ENCODE results near the gene SNUPN. TPM values are rescaled to one million over a fixed set of nuclear protein-coding genes. Genes with fewer than 3 reads are reported as not detected.
A peak's percentile ranks its signal among the peaks of the same experiment; 100 is the strongest.

The SNUPN gene
- polyA plus RNA-seq, 1 experiment: 36.6 TPM

DNA sequence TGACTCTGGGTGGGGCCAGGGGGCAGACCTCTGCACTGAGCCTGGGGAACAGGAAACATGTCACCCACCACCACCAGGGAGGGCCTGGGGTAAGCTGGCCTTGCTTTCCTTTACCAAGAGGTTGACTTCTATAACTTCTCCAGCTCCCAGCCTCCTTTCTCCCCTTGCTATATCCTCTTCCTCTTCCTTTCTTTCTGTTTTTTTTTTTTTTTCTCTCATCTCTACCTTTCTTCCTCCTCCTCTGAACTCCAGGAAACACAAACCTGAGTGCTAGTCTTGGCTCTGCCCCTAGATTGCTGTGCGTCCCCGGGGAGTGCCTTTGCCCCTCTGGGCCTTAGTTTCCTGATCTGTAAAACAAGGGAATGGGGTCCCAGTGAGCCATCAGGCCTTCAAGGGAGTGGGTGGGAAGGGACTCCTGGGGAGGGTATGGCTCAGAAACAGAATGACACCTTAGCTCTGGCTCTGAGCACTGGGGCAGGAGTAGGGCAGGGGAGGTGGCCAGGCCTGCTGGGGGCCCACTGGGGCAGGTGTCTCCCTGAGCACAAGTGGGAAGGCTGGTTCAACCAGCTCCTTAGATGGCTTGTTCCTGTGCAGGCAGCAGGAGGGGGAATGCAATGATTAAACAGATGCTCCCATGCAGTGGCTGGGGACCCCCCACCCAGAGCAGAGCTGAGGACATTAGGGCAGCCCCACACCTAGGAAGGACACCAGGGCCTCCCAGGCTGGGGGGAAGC lies 26.5 kb upstream of the SNUPN start:
- Histone ChIP-seq H3K27me3 (ENCODE audit: control insufficient read depth, insufficient read depth, low read length) (no peaks in the 10 kb centered on the region), H3K27ac (ENCODE audit: low read depth, low read length) (no peak overlapping the region), H3K4me3 (ENCODE audit: low read depth, low read length) (peak overlapping the region; percentile 90), H3K9me3 (ENCODE audit: control insufficient read depth, insufficient read depth, low read length) (no peaks in the 10 kb centered on the region; the same call in 1 of the 2 replicates)
- DNase-seq (ENCODE audit: low read depth, low spot score): no peak
- POLR2A ChIA-PET: interaction anchor here (0.8 to 1.9 kb wide), 2 partner anchors 9 to 30 kb away, joined by 3 to 7 read pairs; no protein-coding TSS in a partner anchor
- CTCF ChIA-PET: interaction anchor here (1.1 kb wide), 1 partner anchor 31 kb away, joined by 3 read pairs; no protein-coding TSS in a partner anchor
- TF ChIP-seq, protein P1, sequence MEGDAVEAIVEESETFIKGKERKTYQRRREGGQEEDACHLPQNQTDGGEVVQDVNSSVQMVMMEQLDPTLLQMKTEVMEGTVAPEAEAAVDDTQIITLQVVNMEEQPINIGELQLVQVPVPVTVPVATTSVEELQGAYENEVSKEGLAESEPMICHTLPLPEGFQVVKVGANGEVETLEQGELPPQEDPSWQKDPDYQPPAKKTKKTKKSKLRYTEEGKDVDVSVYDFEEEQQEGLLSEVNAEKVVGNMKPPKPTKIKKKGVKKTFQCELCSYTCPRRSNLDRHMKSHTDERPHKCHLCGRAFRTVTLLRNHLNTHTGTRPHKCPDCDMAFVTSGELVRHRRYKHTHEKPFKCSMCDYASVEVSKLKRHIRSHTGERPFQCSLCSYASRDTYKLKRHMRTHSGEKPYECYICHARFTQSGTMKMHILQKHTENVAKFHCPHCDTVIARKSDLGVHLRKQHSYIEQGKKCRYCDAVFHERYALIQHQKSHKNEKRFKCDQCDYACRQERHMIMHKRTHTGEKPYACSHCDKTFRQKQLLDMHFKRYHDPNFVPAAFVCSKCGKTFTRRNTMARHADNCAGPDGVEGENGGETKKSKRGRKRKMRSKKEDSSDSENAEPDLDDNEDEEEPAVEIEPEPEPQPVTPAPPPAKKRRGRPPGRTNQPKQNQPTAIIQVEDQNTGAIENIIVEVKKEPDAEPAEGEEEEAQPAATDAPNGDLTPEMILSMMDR (IDR thresholded peaks at IDR 0.05; ENCODE audit: low read depth, low read length): no peak

- Histone ChIP-seq H3K4me3 (ENCODE audit: low read depth, low read length) (peak overlapping the region; percentile 90), H3K27me3 (ENCODE audit: control insufficient read depth, insufficient read depth, low read length) (no peaks in the 10 kb centered on the region), H3K27ac (ENCODE audit: low read depth, low read length) (no peak overlapping the region), H3K9me3 (ENCODE audit: control insufficient read depth, insufficient read depth, low read length) (no peaks in the 10 kb centered on the region; the same call in 1 of the 2 replicates)
- no peak for DNase-seq (ENCODE audit: low read depth, low spot score)
- TF ChIP-seq, protein P1 (IDR thresholded peaks at IDR 0.05; ENCODE audit: low read depth, low read length): no peak
- ChIA-PET CTCF (interaction anchor here (0.6 to 1.5 kb wide), 4 partner anchors 12 to 30 kb away, joined by 3 to 4 read pairs (median 3); no protein-coding TSS in a partner anchor), POLR2A (interaction anchor here (0.8 to 1.9 kb wide), 2 partner anchors 10 to 31 kb away, joined by 3 to 7 read pairs; no protein-coding TSS in a partner anchor)
Measured at GRCh38 chr15:75650908-75651809, 25.6 kb upstream of the SNUPN start.

GRCh38 chr15:75649848-75650247 lies 24.3 kb upstream of the SNUPN start:
- Histone ChIP-seq H3K9me3 (ENCODE audit: control insufficient read depth, insufficient read depth, low read length) (no peaks in the 10 kb centered on the region; the same call in 1 of the 2 replicates), H3K27me3 (ENCODE audit: control insufficient read depth, insufficient read depth, low read length) (no peaks in the 10 kb centered on the region), H3K27ac (ENCODE audit: low read depth, low read length) (no peak overlapping the region), H3K4me3 (ENCODE audit: low read depth, low read length) (peak overlapping the region; percentile 90)
- DNase-seq (ENCODE audit: low read depth, low spot score): no peak
- TF ChIP-seq, protein P1 (IDR thresholded peaks at IDR 0.05; ENCODE audit: low read depth, low read length): no peak
- ChIA-PET CTCF (interaction anchor here (1.5 kb wide), 1 partner anchor 19 kb away, joined by 3 read pairs; no protein-coding TSS in a partner anchor), POLR2A (no interaction called here)

DNA sequence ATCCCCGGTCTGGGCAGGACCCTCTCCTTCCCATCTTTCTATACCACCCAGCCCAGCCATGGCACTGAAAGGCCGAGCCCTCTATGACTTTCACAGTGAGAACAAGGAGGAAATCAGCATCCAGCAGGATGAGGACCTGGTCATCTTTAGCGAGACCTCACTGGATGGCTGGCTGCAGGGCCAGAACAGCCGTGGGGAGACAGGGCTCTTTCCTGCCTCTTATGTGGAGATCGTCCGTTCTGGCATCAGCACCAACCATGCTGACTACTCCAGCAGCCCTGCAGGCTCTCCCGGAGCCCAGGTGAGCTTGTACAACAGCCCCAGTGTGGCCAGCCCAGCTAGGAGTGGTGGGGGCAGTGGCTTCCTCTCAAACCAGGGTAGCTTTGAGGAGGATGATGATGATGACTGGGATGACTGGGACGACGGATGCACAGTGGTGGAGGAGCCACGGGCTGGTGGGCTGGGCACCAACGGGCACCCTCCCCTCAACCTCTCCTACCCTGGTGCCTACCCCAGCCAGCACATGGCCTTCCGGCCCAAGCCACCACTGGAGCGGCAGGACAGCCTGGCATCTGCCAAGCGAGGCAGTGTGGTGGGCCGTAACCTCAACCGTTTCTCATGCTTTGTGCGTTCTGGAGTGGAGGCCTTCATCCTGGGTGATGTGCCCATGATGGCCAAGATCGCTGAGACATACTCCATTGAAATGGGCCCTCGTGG lies 23.7 kb upstream of the SNUPN start:
- Histone ChIP-seq H3K9me3 (ENCODE audit: control insufficient read depth, insufficient read depth, low read length) (no peaks in the 10 kb centered on the region; the same call in 1 of the 2 replicates), H3K4me3 (ENCODE audit: low read depth, low read length) (peak overlapping the region; percentile 90), H3K27ac (ENCODE audit: low read depth, low read length) (peak overlapping the region; percentile 21), H3K27me3 (ENCODE audit: control insufficient read depth, insufficient read depth, low read length) (no peaks in the 10 kb centered on the region)
- POLR2A ChIA-PET: interaction anchor here (1.1 kb wide), 1 partner anchor 16 kb away, joined by 3 read pairs; no protein-coding TSS in a partner anchor
- CTCF ChIA-PET: interaction anchor here (1.5 kb wide), 1 partner anchor 20 kb away, joined by 3 read pairs; no protein-coding TSS in a partner anchor
- DNase-seq (ENCODE audit: low read depth, low spot score): no peak
- TF ChIP-seq, protein P1 (IDR thresholded peaks at IDR 0.05; ENCODE audit: low read depth, low read length): no peak
